SK-N-SH treated with all-trans-retinoic acid at 6 μM for 48 hours (cell line): ENCODE results near the gene MYO15A.

Experiments used
- ATAC-seq: fragments of 200-7000 bp; cut with Tn5 transposase; 3 replicates; pipeline ENCODE4 v1.9.1; 2020; ENCODE audit warnings: mild to moderate bottlenecking, moderate library complexity
- ARNTL ChIP-seq: fragments of 450-650 bp; formaldehyde crosslinking; IDR thresholded peaks from 2 replicates; pipeline ENCODE4 v1.5.0; 2020; ENCODE audit warnings: low read depth, mild to moderate bottlenecking, moderate library complexity, borderline replicate concordance
- BACH2 ChIP-seq: fragments of 250-450 bp; sonication (Bioruptor Pico); IDR thresholded peaks from 2 replicates; pipeline ENCODE4 v1.9.0; 2021; ENCODE audit warnings: mild to moderate bottlenecking, borderline replicate concordance
- CSDC2 ChIP-seq: fragments of 250-450 bp; sonication (Bioruptor Pico); IDR thresholded peaks from 2 replicates; pipeline ENCODE4 v1.5.0; 2020; ENCODE audit warnings: mild to moderate bottlenecking, moderate library complexity
- CSRNP3 ChIP-seq: fragments of 250-450 bp; sonication (Bioruptor Pico); IDR thresholded peaks from 2 replicates; pipeline ENCODE4 v1.5.1; 2021; ENCODE audit warnings: mild to moderate bottlenecking, moderate library complexity
- ESRRG ChIP-seq: fragments of 250-450 bp; sonication (Bioruptor Pico); IDR thresholded peaks from 2 replicates; pipeline ENCODE4 v1.6.1; 2021; ENCODE audit warnings: mild to moderate bottlenecking
- GLIS3 ChIP-seq: fragments of 250-450 bp; sonication (Bioruptor Pico); IDR thresholded peaks from 2 replicates; pipeline ENCODE4 v1.5.0; 2020; ENCODE audit warnings: mild to moderate bottlenecking, moderate library complexity
- ISL1 ChIP-seq: fragments of 250-450 bp; sonication (Bioruptor Pico); IDR thresholded peaks from 2 replicates; pipeline ENCODE4 v2.1.2; 2022; ENCODE audit warnings: mild to moderate bottlenecking, moderate library complexity
- OSR1 ChIP-seq: fragments of 250-450 bp; sonication (Bioruptor Pico); IDR thresholded peaks from 2 replicates; pipeline ENCODE4 v1.8.0; 2022; ENCODE audit warnings: moderate library complexity, mild to moderate bottlenecking, inconsistent platforms
- POU6F1 ChIP-seq: fragments of 250-450 bp; sonication (Bioruptor Pico); IDR thresholded peaks from 2 replicates; pipeline ENCODE4 v1.8.0; 2021; ENCODE audit warnings: low read depth, mild to moderate bottlenecking, moderate library complexity, borderline replicate concordance
- RARB ChIP-seq: fragments of 250-450 bp; sonication (Bioruptor Pico); IDR thresholded peaks from 2 replicates; pipeline ENCODE4 v1.8.0; 2021; ENCODE audit warnings: mild to moderate bottlenecking, moderate library complexity
- SNAI2 ChIP-seq: fragments of 250-450 bp; sonication (Bioruptor Pico); IDR thresholded peaks from 2 replicates; pipeline ENCODE4 v1.5.0; 2020; ENCODE audit warnings: mild to moderate bottlenecking, moderate library complexity
- TCF4 ChIP-seq: fragments of 250-450 bp; sonication (Bioruptor Pico); IDR thresholded peaks from 2 replicates; pipeline ENCODE4 v1.8.0; 2021; ENCODE audit warnings: mild to moderate bottlenecking, moderate library complexity, borderline replicate concordance
- TOX ChIP-seq: fragments of 250-450 bp; sonication (Bioruptor Pico); IDR thresholded peaks from 2 replicates; pipeline ENCODE4 v1.8.0; 2021; ENCODE audit warnings: mild to moderate bottlenecking, moderate library complexity, borderline replicate concordance
- ZC3H10 ChIP-seq: fragments of 250-450 bp; sonication (Bioruptor Pico); IDR thresholded peaks from 2 replicates; pipeline ENCODE4 v1.5.1; 2021; ENCODE audit warnings: mild to moderate bottlenecking, moderate library complexity
- ZFP30 ChIP-seq: fragments of 450-650 bp; formaldehyde crosslinking; IDR thresholded peaks from 2 replicates; pipeline ENCODE4 v1.5.0; 2022; ENCODE audit warnings: mild to moderate bottlenecking, moderate library complexity
- ZNF565 ChIP-seq: fragments of 450-650 bp; formaldehyde crosslinking; conservative IDR thresholded peaks from 2 replicates; pipeline ENCODE4 v1.5.0; 2020; ENCODE audit warnings: low read depth, mild to moderate bottlenecking, moderate library complexity
- ZNF8 ChIP-seq: fragments of 450-650 bp; formaldehyde crosslinking; IDR thresholded peaks from 2 replicates; pipeline ENCODE4 v1.5.0; 2020; ENCODE audit warnings: mild to moderate bottlenecking, moderate library complexity
- TF ChIP-seq, protein P1 (sequence below): fragments of 250-450 bp; sonication (Bioruptor Pico); IDR thresholded peaks from 2 replicates; pipeline ENCODE4 v1.5.0; 2020; ENCODE audit warnings: mild to moderate bottlenecking, moderate library complexity
- TF ChIP-seq, protein P2 (sequence below): fragments of 250-450 bp; sonication (Bioruptor Pico); IDR thresholded peaks from 2 replicates; pipeline ENCODE4 v1.8.0; 2020; ENCODE audit warnings: mild to moderate bottlenecking, moderate library complexity, borderline replicate concordance
- TF ChIP-seq, protein P3 (sequence below): fragments of 250-450 bp; sonication (Bioruptor Pico); IDR thresholded peaks from 2 replicates; pipeline ENCODE4 v1.5.1; 2020; ENCODE audit warnings: low read depth, mild to moderate bottlenecking, moderate library complexity

Gene MYO15A

DNA sequence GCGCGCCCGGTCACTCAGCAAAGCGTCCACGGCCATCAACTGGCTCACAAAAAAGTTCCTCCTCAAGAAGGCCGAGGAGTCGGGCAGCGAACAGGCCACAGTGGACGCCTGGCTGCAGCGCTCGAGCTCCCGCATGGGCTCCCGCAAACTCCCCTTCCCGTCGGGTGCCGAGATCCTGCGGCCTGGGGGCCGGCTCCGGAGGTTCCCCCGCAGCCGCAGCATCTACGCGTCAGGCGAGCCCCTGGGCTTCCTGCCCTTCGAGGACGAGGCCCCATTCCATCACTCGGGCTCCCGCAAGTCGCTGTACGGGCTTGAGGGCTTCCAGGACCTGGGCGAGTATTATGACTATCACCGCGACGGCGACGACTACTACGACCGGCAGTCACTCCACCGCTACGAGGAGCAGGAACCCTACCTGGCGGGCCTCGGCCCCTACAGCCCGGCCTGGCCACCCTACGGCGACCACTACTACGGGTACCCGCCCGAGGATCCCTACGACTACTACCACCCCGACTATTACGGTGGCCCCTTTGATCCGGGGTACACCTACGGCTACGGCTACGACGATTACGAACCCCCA lies 10.7 kb downstream of the MYO15A start:
- TF ChIP-seq TOX (CRISPR knock-in tag): no peak
- TF ChIP-seq ZNF565: no peak
- TF ChIP-seq ARNTL (CRISPR knock-in tag): no peak
- no peak for TF ChIP-seq ZNF8
- TF ChIP-seq ISL1: no peak
- TF ChIP-seq, protein P1, sequence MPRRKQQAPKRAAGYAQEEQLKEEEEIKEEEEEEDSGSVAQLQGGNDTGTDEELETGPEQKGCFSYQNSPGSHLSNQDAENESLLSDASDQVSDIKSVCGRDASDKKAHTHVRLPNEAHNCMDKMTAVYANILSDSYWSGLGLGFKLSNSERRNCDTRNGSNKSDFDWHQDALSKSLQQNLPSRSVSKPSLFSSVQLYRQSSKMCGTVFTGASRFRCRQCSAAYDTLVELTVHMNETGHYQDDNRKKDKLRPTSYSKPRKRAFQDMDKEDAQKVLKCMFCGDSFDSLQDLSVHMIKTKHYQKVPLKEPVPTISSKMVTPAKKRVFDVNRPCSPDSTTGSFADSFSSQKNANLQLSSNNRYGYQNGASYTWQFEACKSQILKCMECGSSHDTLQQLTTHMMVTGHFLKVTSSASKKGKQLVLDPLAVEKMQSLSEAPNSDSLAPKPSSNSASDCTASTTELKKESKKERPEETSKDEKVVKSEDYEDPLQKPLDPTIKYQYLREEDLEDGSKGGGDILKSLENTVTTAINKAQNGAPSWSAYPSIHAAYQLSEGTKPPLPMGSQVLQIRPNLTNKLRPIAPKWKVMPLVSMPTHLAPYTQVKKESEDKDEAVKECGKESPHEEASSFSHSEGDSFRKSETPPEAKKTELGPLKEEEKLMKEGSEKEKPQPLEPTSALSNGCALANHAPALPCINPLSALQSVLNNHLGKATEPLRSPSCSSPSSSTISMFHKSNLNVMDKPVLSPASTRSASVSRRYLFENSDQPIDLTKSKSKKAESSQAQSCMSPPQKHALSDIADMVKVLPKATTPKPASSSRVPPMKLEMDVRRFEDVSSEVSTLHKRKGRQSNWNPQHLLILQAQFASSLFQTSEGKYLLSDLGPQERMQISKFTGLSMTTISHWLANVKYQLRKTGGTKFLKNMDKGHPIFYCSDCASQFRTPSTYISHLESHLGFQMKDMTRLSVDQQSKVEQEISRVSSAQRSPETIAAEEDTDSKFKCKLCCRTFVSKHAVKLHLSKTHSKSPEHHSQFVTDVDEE (CRISPR knock-in tag): no peak
- TF ChIP-seq TCF4 (CRISPR knock-in tag): no peak
- TF ChIP-seq ESRRG (CRISPR knock-in tag): no peak
- TF ChIP-seq POU6F1 (CRISPR knock-in tag): no peak
- TF ChIP-seq, protein P2, sequence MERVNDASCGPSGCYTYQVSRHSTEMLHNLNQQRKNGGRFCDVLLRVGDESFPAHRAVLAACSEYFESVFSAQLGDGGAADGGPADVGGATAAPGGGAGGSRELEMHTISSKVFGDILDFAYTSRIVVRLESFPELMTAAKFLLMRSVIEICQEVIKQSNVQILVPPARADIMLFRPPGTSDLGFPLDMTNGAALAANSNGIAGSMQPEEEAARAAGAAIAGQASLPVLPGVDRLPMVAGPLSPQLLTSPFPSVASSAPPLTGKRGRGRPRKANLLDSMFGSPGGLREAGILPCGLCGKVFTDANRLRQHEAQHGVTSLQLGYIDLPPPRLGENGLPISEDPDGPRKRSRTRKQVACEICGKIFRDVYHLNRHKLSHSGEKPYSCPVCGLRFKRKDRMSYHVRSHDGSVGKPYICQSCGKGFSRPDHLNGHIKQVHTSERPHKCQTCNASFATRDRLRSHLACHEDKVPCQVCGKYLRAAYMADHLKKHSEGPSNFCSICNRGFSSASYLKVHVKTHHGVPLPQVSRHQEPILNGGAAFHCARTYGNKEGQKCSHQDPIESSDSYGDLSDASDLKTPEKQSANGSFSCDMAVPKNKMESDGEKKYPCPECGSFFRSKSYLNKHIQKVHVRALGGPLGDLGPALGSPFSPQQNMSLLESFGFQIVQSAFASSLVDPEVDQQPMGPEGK (CRISPR knock-in tag): no peak
- TF ChIP-seq ZC3H10 (CRISPR knock-in tag): no peak
- TF ChIP-seq CSRNP3 (CRISPR knock-in tag): no peak
- TF ChIP-seq, all 23 proteins: peak for 0
- ATAC-seq: no peak

- TF ChIP-seq TCF4 (CRISPR knock-in tag): no peak
- no peak for TF ChIP-seq ZFP30 (CRISPR knock-in tag)
- TF ChIP-seq OSR1 (CRISPR knock-in tag): no peak
- TF ChIP-seq RARB (CRISPR knock-in tag): no peak
- TF ChIP-seq TOX (CRISPR knock-in tag): no peak
- TF ChIP-seq GLIS3: no peak
- TF ChIP-seq BACH2 (CRISPR knock-in tag): no peak
- no peak for TF ChIP-seq POU6F1 (CRISPR knock-in tag)
- no peak for TF ChIP-seq SNAI2 (CRISPR knock-in tag)
- no peak for TF ChIP-seq ESRRG (CRISPR knock-in tag)
- TF ChIP-seq, protein P2 (CRISPR knock-in tag): no peak
- no peak for TF ChIP-seq CSDC2 (CRISPR knock-in tag)
- no peak for TF ChIP-seq ZNF565
- TF ChIP-seq CSRNP3 (CRISPR knock-in tag): no peak
- TF ChIP-seq, protein P3, sequence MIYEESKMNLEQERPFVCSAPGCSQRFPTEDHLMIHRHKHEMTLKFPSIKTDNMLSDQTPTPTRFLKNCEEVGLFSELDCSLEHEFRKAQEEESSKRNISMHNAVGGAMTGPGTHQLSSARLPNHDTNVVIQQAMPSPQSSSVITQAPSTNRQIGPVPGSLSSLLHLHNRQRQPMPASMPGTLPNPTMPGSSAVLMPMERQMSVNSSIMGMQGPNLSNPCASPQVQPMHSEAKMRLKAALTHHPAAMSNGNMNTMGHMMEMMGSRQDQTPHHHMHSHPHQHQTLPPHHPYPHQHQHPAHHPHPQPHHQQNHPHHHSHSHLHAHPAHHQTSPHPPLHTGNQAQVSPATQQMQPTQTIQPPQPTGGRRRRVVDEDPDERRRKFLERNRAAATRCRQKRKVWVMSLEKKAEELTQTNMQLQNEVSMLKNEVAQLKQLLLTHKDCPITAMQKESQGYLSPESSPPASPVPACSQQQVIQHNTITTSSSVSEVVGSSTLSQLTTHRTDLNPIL: no peak
- ATAC-seq: no peak
Measured at GRCh38 chr17:18119938-18120337, 11.4 kb downstream of the MYO15A start.
